Heart left ventricle (tissue), 16 donors: ENCODE measurements around the gene TPSB2. TPM values are rescaled to one million over a fixed set of nuclear protein-coding genes. Genes with fewer than 3 reads are reported as not detected.

Experiments
- ATAC-seq, 4 donors: fragments of 200-7000 bp; cut with Tn5 transposase; one replicate each; pipeline ENCODE4 v1.9.1; 2020 to 2022; ENCODE audit warnings: moderate library complexity in 4 of 4, mild to moderate bottlenecking in 3 of 4, moderate number of reproducible peaks in 1 of 4
- DNase-seq, 5 donors: peaks; one replicate each; pipeline ENCODE4 v3.0.0-alpha.2; 2020
- H3K27ac ChIP-seq, 12 donors: fragments of 200-600 bp; sonication (generic) in 4 of 12; one replicate each; pipeline versions ENCODE4 v1.5.0 to v1.8.0; 2016 to 2022; ENCODE audit warnings: mild to moderate bottlenecking in 2 of 12
- H3K27me3 ChIP-seq, 9 donors: fragments of 200-600 bp; sonication (generic) in 2 of 9; one replicate each; pipeline versions ENCODE4 v1.5.1 to v1.8.0; 2016 to 2022; ENCODE audit warnings: mild to moderate bottlenecking in 3 of 9
- H3K36me3 ChIP-seq, 9 donors: fragments of 200-600 bp; sonication (generic) in 2 of 9; one replicate each; pipeline versions ENCODE4 v1.5.0 to v1.8.0; 2018 to 2022; ENCODE audit warnings: mild to moderate bottlenecking in 2 of 9
- H3K4me1 ChIP-seq, 12 donors: fragments of 200-600 bp; sonication (generic) in 4 of 12; one replicate each; pipeline versions ENCODE4 v1.5.0 to v1.8.0; 2016 to 2022; ENCODE audit warnings: mild to moderate bottlenecking in 3 of 12
- H3K4me3 ChIP-seq, 12 donors: fragments of 200-600 bp; sonication (generic) in 4 of 12; one replicate each; pipeline versions ENCODE4 v1.5.0 to v1.8.0; 2017 to 2022; ENCODE audit warnings: mild to moderate bottlenecking in 9 of 12, moderate library complexity in 4 of 12
- H3K9me3 ChIP-seq, 12 donors: fragments of 200-600 bp; sonication (generic) in 4 of 12; one replicate each; pipeline versions ENCODE4 v1.5.0 to v1.8.0; 2016 to 2022; ENCODE audit warnings: mild to moderate bottlenecking in 1 of 12
- CTCF ChIP-seq, 12 donors: fragments of 200-600 bp; sonication (generic) in 4 of 12; IDR thresholded peaks; one replicate each; pipeline versions ENCODE4 v1.5.0 to v1.8.0; 2018 to 2022; ENCODE audit warnings: antibody characterized with exemption in 12 of 12, mild to moderate bottlenecking in 5 of 12
- POLR2A ChIP-seq, 2 donors: fragments of 450-650 bp; IDR thresholded peaks; one replicate each; pipeline ENCODE4 v1.6.1; 2017; ENCODE audit warnings: antibody characterized with exemption in 2 of 2, mild to moderate bottlenecking in 2 of 2, moderate library complexity in 2 of 2
- WGBS, 4 donors: extraction: QIAGEN DNeasy Blood & Tissue Kit in 2 of 4; methylation state at CpG; one replicate each; pipeline versions ENCODE4 v1.1.5 to v1.1.7; 2013 to 2018; 5-methylcytosine and 5-hydroxymethylcytosine counted together
- intact Hi-C, 10 donors: fragments of 100-400 bp; cut with DNase I; formaldehyde crosslinking; loops; one replicate each; pipeline versions ENCODE4 v1.11.1 to v1.14.2; 2022
- polyA plus RNA-seq, 2 donors: library from polyadenylated mRNA; stranded (reverse); fragments of 200-250 nt; gene quantifications; one replicate each; pipeline ENCODE4 v1.2.3, GENCODE V29; 2013
- total RNA-seq, 9 donors: library from RNA; depleted of rRNA in 2 of 9; stranded (reverse); fragments of >200 nt in 2 of 9; fragmentation: NEBNext Ultra II Directional in 3 of 9; extraction: Animal tissue kit (Norgen Biotek cat#: 25700) in 3 of 9; gene quantifications; one replicate each; pipeline versions ENCODE4 v1.1.0 to v1.2.4, GENCODE V29; 2016 to 2023
- donor health status: ischemic (EF 13 %, LVEDD 7.1; RV severe dilation, severe dysfunction).
- donor health status: healthy with polysubstance abuse.
- donor health status: DM: no; HTN: yes; CAD: no.
- donor health status: DM: no; HTN: no; CAD: no.
- donor health status: ischemic (EF 25% LVEDD 6.9; RV normal size, moderate dysfunction).
- donor health status: ischemic (EF 25% LVEDD 5.7; RV mildly dilated, moderate dysfunction).
- donor health status: healthy.
- donor health status: DM: yes; HTN: yes; CAD: no.
- donor health status: ischemic (EF 35%, LVEDD 5.7; RV mildly dilated, moderate dysfunction).
- donor health status: nonischemic (EF 11% LVEDD 7.7; RV severe dilation, severe dysfunction).
- donor health status: DM: yes; HTN: yes; CAD: no.
- donor health status: PGD.
- donor health status: ischemic (EF 29% LVEDD 5.4; RV normal size, mild dysfunction).
- donor health status: nonischemic (EF 23%, LVEDD 6.1; RV moderate dilation, normal function).

TPSB2 gene
- total and polyA plus RNA-seq, 11 donors: 2.0 to 18.1 (median 2.3) TPM; not detected in 1

GRCh38 chr16:1216296-1216619 lies 13.7 kb downstream of the TPSB2 start:
- no peak overlapping the region for H3K4me3 ChIP-seq
- TF ChIP-seq POLR2A (IDR thresholded peaks at IDR 0.05): no peak
- TF ChIP-seq CTCF (IDR thresholded peaks at IDR 0.05): no peak
- H3K27me3 ChIP-seq: no peaks in the 10 kb centered on the region
- DNase-seq (no peak), ATAC-seq (no peak)
- intact Hi-C loops: no loop called here
- H3K9me3 ChIP-seq: no peaks in the 10 kb centered on the region
- 82 to 100% (median 89%) methylated on average over 3 to 12 of the region's 12 CpGs for WGBS, 4 donors
- no peaks in the 10 kb centered on the region for H3K36me3 ChIP-seq
- no peak overlapping the region for H3K27ac ChIP-seq
- peaks cover 0 to 3% (median 0%) of the 10 kb centered on the region in 12 donors for H3K4me1 ChIP-seq

- H3K4me1 ChIP-seq: no peaks in the 10 kb centered on the region
- TF ChIP-seq CTCF (IDR thresholded peaks at IDR 0.05) (no peak), POLR2A (IDR thresholded peaks at IDR 0.05) (no peak)
- no peak for DNase-seq
- H3K27me3 ChIP-seq: no peaks in the 10 kb centered on the region
- intact Hi-C loops: no loop called here
- H3K4me3 ChIP-seq: no peak overlapping the region
- no peak overlapping the region for H3K27ac ChIP-seq
- 72 to 79% (median 76%) methylated on average over 29 to 32 of the region's 32 CpGs for WGBS, 4 donors
- H3K36me3 ChIP-seq: peaks cover 0 to 1% (median 0%) of the 10 kb centered on the region in 9 donors
- no peaks in the 10 kb centered on the region for H3K9me3 ChIP-seq
- ATAC-seq: no peak
These were observed 14.2 kb downstream of the TPSB2 start for GRCh38 chr16:1215574-1216295.

- H3K36me3 ChIP-seq: peaks cover 0 to 4% (median 0%) of the 10 kb centered on the region in 9 donors
These were observed 15.3 kb downstream of the TPSB2 start for GRCh38 chr16:1214719-1215118.

More at GRCh38 chr16:1214719-1215118, 15.3 kb downstream of the TPSB2 start:
- ATAC-seq (no peak), DNase-seq (no peak)
- 82 to 89% (median 84%) methylated on average over 13 to 16 of the region's 16 CpGs for WGBS, 4 donors
- H3K4me1 ChIP-seq: no peaks in the 10 kb centered on the region
- intact Hi-C loops: no loop called here
- H3K9me3 ChIP-seq: no peaks in the 10 kb centered on the region
- TF ChIP-seq CTCF (IDR thresholded peaks at IDR 0.05) (no peak), POLR2A (IDR thresholded peaks at IDR 0.05) (no peak)
- no peaks in the 10 kb centered on the region for H3K27me3 ChIP-seq
- no peak overlapping the region for H3K4me3 ChIP-seq
- peak overlapping the region in 1 of 12 donors; percentile 24 for H3K27ac ChIP-seq
